Fibroblast of skin of right biceps (primary cell): Measurements from ENCODE around the gene SLC6A2.
A peak's percentile ranks its signal among the peaks of the same experiment; 100 is the strongest.
"Not testable (repeated sequence)": the region's sequence is repeated elsewhere in the genome, so short reads cannot be mapped to it uniquely, and the experiment has no call there.

ENCODE experiments used
- DNase-seq: peaks from one replicate; pipeline ENCODE4 v3.0.0-alpha.2; 2013

The SLC6A2 gene

GRCh38 chr16:55655897-55656681 lies at the start of gene SLC6A2:
Gene SLC6A2 (plus strand): TSS chr16:55655988. CDS start chr16:55656695, 707 bp downstream.
- peak; percentile 10 for DNase-seq

DNA sequence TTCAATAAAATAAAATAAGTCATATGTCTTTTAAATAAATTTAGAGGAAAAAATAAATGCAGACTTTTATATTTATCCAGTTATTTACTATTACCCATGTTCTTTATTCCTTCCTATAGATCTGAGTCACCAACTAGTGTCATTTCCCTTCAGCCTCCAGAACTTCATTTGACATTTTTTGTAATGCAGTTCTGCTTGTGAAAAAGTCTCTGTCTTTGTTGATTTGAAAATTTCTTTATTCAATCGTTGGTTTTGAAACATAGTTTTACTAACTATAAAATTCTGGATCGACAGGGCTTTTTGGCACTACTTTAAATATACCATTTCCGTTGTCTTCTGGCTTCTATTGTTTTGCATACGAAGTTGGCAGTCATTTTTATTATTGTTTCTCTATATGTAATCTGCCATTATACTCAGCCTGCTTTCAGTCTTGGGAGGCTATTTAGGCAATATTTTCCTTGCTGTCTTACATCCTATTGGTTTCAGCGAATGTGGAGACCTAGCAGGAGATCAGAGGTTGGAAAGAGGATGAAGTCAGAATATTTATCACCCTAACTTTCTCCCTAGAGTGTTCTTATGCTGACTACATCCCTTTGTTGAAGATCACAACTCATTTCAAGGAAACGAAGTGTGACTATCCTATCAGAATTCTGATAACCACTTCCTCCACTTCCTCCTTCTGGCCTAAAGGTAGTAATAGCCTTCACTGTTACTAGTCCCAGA lies 42.0 kb upstream of the SLC6A2 start:
- DNase-seq = no peak

- DNase-seq = no peak
Observed at GRCh38 chr16:55615071-55615470, 40.7 kb upstream of the SLC6A2 start.

DNA sequence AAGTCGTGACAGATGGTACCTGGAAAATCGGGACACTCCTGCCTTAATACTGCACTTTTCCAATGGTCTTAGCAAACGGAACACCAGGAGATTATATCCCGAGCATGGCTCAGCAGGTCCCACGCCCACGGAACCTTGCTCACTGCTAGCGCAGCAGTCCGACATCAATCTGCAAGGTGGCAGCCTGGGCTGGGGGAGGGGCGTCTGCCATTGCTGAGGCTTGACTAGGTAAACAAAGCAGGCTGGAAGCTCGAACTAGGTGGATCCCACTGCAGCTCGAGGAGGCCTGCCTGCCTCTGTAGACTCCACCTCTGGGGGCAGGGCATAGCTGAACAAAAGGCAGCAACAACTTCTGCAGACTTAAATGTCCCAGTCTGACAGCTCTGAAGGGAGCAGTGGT lies 40.1 kb upstream of the SLC6A2 start:
- DNase-seq = not testable (repeated sequence)

- DNase-seq = no peak
Observed at GRCh38 chr16:55621771-55622170, 34.0 kb upstream of the SLC6A2 start.

DNA sequence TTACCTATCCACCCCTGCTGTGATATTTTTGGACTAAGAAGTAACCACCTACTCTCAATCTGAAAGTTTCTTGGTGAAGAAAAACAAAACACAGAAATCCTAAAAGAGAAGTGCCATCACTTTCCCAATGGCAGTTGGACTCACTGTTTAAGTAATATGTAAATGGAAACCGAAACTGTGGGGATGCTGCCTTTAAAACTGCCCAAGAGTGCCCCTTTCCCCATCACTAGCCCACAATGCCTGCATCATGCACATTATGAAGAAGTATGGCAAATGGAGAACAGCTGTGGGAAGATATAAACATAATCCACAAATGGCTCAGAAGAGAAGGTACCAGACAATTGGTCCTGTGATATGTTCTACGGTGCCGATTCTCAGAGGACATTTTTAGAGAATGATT lies 33.5 kb upstream of the SLC6A2 start:
- no peak for DNase-seq

DNA sequence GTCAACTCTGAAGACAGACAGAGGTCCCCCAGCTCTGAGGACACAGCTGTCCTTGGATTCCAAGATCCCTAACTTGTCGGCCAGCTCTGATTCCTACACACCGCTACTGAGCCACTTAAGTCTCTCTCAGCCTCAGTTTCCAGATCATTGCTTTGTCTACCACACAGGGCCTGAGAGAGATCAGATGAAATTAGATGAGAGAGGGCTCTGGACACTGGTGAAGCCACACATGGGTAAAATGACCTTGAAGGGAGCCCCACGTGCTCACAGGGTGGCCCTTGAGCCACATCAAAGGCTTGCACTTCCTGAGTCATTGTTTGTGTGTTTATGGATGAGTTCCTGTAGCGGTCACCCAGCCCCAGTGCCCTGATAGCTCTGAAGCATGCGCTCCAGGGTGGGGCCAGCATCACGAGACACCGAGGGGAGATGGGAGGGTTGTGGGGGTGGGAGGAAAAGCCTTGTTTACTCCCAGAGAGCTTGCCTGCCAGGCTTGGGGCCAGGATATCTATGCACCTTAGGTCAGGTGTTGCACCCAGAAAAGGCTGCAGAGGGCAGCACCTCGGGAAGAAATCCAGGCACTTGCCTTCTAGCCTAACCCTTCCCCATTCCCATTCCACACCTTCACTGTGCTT lies 32.7 kb upstream of the SLC6A2 start:
- DNase-seq = no peak

- DNase-seq = no peak
Observed at GRCh38 chr16:55623640-55624039, 32.1 kb upstream of the SLC6A2 start.

GRCh38 chr16:55624696-55625095 lies 31.1 kb upstream of the SLC6A2 start:
- DNase-seq = no peak

DNA sequence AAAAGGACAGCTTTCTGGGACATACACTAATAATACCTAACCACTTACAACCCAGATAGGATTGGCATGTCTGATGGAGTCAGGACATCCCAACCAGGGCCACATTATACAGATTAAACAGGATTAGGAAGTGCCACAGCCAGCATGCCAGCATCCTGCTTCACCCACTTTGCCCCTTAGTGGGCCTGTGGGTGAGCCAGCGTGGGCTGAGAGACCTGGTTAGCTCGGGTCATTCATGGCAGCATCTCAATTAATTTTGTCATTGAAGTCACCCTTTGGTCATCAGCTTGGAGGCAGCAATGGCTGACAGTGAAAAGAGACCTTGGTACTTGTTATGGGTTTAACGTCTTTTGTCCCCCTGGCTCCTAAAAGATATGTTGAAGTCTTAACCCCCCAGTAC lies 29.9 kb upstream of the SLC6A2 start:
- no peak for DNase-seq

- no peak for DNase-seq
Observed at GRCh38 chr16:55628306-55628968, 27.4 kb upstream of the SLC6A2 start.

- no peak for DNase-seq
Observed at GRCh38 chr16:55630774-55631173, 25.0 kb upstream of the SLC6A2 start.

DNA sequence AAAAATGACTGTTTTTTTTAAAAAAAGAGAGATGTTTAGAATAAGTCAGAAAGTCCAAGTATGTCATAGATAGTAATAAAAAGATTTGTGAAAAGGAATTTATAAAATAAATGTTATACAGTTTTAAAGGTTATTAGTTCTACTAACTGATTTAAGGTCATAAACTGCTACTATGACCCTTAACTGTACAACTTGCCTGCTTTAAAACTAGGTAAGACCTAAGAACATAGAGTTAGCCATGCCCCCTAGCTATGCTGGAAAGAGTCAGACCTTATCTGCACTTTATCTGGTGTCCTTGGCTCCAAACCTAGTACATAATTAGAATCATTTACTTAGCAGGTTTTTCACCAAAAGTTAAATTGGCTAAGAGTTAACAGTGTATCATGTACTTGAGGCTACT lies 23.5 kb upstream of the SLC6A2 start:
- DNase-seq = no peak

DNA sequence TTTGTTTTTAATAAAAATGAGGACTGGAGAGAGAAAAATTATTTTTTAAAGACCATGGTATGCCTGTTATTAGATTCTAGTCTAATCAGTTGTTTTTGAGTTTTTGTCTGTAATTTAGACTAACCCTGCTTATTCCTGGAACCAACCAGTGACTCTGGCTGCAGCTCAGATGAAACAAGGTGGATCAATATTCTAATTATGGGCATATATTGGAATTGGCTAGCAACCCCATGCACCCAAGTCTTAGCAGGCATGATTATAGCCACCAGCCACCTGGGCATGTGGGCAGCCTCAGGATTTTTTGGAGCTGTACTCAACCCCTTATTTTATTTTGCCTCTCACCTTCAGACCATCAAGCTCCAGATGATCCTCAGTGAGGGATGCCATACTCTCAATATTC lies 21.6 kb upstream of the SLC6A2 start:
- no peak for DNase-seq

- DNase-seq = no peak
Observed at GRCh38 chr16:55638256-55638655, 17.5 kb upstream of the SLC6A2 start.

DNA sequence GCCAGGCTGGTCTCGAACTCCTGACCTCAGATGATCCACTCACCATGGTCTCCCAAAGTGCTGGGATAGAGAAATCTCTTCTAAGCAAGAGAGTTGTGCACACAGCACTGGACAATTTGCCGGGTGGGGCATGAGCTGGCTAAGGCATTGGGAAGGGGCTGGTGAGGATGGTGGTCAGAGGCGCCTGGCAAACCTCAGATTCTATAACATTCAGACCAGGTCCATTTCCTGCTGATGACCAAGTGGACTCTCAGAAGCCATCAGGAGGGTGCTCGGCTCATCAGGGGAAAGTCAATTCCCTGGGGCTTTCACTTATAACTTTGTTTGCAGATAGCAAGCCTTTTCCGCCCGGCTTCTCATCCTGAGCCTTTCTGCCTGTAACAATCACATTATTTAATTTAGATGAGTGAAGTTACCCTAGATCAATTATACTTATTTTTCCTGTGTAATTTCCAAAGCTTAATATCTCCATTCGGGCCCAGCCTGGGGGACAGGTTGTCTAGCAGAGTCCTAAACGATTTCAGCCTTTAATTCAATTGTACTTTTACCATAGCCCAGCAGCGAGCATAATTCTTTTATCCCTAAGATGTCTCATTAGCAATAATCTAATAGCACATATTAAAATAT lies 15.0 kb upstream of the SLC6A2 start:
- no peak for DNase-seq

- peak; percentile 27 for DNase-seq
Observed at GRCh38 chr16:55641430-55642056, 14.2 kb upstream of the SLC6A2 start.

GRCh38 chr16:55642611-55643010 lies 13.2 kb upstream of the SLC6A2 start:
- no peak for DNase-seq

GRCh38 chr16:55643161-55643970 lies 12.4 kb upstream of the SLC6A2 start:
- DNase-seq = no peak

DNA sequence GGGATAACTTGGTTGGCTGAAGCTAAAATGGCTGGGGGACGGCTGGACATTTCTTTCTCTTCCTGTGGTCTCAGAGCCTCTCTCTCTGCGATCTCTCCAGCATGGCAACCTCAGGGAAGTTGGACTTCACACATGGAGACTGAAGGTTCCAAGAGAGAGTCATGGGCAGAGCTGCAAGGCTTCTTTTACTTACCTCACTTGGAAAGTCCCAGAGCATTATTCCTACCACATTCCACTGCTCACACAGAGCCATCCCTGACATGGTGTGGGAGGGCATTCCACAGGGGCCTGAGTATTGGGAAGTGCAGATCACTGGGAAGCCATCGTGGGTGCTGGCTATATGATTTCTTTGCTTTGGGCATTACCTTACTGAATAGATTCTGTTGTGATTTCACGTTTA lies 9.8 kb upstream of the SLC6A2 start:
- no peak for DNase-seq

DNA sequence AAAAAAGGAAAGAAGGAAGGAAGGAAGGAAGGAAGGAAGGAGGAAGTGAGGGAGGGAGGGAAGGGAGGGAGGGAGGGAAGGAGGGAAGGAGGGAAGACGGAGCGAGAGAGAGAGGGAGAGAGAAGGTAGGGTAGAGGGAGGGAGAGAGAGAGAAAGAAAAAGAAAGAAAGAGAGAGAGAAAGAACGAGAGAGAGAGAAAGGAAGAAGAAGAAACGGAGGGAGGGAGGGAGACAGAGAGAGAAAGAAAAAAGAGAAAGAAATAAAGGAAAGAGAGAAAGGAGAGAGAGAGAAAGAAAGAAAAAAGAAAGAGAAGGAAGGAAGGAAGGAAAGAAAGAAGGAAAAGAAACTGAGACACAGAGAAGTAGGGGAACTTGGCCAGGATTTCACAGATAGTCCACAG lies 8.4 kb upstream of the SLC6A2 start:
- DNase-seq = no peak

DNA sequence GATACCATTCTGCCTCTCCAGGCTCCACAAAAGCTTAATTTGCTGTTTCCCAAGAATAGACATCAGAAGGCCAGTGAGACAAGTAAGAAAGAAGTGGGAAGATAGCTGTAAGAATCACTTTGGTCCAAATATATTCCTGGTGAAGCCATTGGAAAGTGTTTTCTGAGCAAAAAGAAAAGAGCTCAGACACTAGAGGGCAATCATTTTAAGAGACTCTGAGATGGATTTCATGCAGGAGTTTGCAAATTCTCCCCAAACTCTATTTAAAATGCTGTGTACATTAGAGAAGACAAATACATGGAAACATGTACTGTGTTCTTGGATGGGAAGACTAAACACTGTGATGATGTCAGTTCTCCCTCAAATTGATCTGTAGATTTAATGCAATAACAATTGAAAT lies 8.0 kb upstream of the SLC6A2 start:
- DNase-seq = no peak
